Head of caudate nucleus (tissue), 42 donors: ENCODE results near the gene BCKDHB.
"Not testable (repeated sequence)": the region's sequence is repeated elsewhere in the genome, so short reads cannot be mapped to it uniquely, and the experiment has no call there.

ENCODE experiments used
- DNase-seq, 42 donors: peaks; one replicate each; pipeline versions ENCODE4 v3.0.0 to v3.0.0-alpha.2; 2020 to 2021; ENCODE audit warnings: mixed read lengths in 7 of 42
- intact Hi-C: fragments of 100-400 bp; cut with DNase I; formaldehyde crosslinking; loops from one replicate; pipeline ENCODE4 v1.15.0; 2022

Gene BCKDHB

GRCh38 chr6:80106418-80107235, at the start of gene BCKDHB:
Gene BCKDHB, plus strand, starts transcription at chr6:80106671. Its CDS starts 23 bp downstream, at chr6:80106694.
- peak; percentile 93 to 99 (median 98) for DNase-seq
- intact Hi-C loops = loop anchor here (10.0 kb wide), 1 partner anchor 102 kb away; the partner anchor contains the start of gene TTK

- DNase-seq = no peak
- intact Hi-C loops = no loop called here
These were observed 45.7 kb upstream of the BCKDHB start for GRCh38 chr6:80060774-80061173.

- DNase-seq, intact Hi-C loops: not testable (repeated sequence)
These were observed 38.3 kb upstream of the BCKDHB start for GRCh38 chr6:80068146-80068545.

- DNase-seq, intact Hi-C loops: not testable (repeated sequence)
These were observed 36.0 kb upstream of the BCKDHB start for GRCh38 chr6:80070431-80070830.

GRCh38 chr6:80077067-80077466, 29.4 kb upstream of the BCKDHB start:
- no peak for DNase-seq
- intact Hi-C loops = no loop called here

- DNase-seq = no peak
- intact Hi-C loops = no loop called here
These were observed 17.8 kb upstream of the BCKDHB start for GRCh38 chr6:80088637-80089036.

- intact Hi-C loops = no loop called here
- no peak for DNase-seq
These were observed 15.0 kb upstream of the BCKDHB start for GRCh38 chr6:80091506-80091905.

- peak in 1 of 42 donors; percentile 54 for DNase-seq
- intact Hi-C loops = no loop called here
These were observed 12.5 kb upstream of the BCKDHB start for GRCh38 chr6:80094017-80094416.

- no peak for DNase-seq
- intact Hi-C loops = no loop called here
These were observed 10.9 kb upstream of the BCKDHB start for GRCh38 chr6:80095600-80095999.

GRCh38 chr6:80098392-80098791, 8.1 kb upstream of the BCKDHB start:
- intact Hi-C loops = no loop called here

GRCh38 chr6:80104520-80104919, 2.0 kb upstream of the BCKDHB start:
- intact Hi-C loops = loop anchor here (10.0 kb wide), 1 partner anchor 100 kb away; the partner anchor contains the start of gene TTK
- DNase-seq = no peak

More at GRCh38 chr6:80098392-80098791, 8.1 kb upstream of the BCKDHB start:
- no peak for DNase-seq

GRCh38 chr6:80105972-80106417, 476 bp upstream of the BCKDHB start:
- DNase-seq = no peak
- intact Hi-C loops = loop anchor here (10.0 kb wide), 1 partner anchor 101 kb away; the partner anchor contains the start of gene TTK

- DNase-seq, intact Hi-C loops: not testable (repeated sequence)
These were observed 16.1 kb downstream of the BCKDHB start for GRCh38 chr6:80122576-80122975.

GRCh38 chr6:80126657-80127345, 20.3 kb downstream of the BCKDHB start:
- DNase-seq = no peak
- intact Hi-C loops = no loop called here

- intact Hi-C loops = no loop called here
- DNase-seq = no peak
These were observed 23.0 kb downstream of the BCKDHB start for GRCh38 chr6:80129485-80129884.

GRCh38 chr6:80133020-80133419, 26.5 kb downstream of the BCKDHB start:
- intact Hi-C loops = no loop called here

GRCh38 chr6:80134065-80134464, 27.6 kb downstream of the BCKDHB start:
- intact Hi-C loops = no loop called here
- DNase-seq = no peak

More at GRCh38 chr6:80133020-80133419, 26.5 kb downstream of the BCKDHB start:
- DNase-seq = peak; percentile 29 to 95 (median 82)

GRCh38 chr6:80142586-80142985, 36.1 kb downstream of the BCKDHB start:
- intact Hi-C loops = no loop called here
- DNase-seq = no peak

GRCh38 chr6:80143419-80143937, 37.0 kb downstream of the BCKDHB start:
- DNase-seq = peak in 28 of 42 donors; percentile 4 to 75 (median 26)
- intact Hi-C loops = no loop called here
